Ishikawa (cell line): ENCODE measurements around the gene GCDH.

Experiments used
- CEBPB ChIP-seq: IDR thresholded peaks from 2 replicates; pipeline ENCODE4 v1.6.1; 2012
- EGR1 ChIP-seq: IDR thresholded peaks from 2 replicates; pipeline ENCODE4 v1.6.1; 2012
- EP300 ChIP-seq: IDR thresholded peaks from 2 replicates; pipeline ENCODE4 v1.6.1; 2012; ENCODE audit warnings: borderline replicate concordance
- TAF1 ChIP-seq: IDR thresholded peaks from 2 replicates; pipeline ENCODE4 v1.6.1; 2012; ENCODE audit warnings: low read depth, mild to moderate bottlenecking
- TCF12 ChIP-seq: IDR thresholded peaks from 2 replicates; pipeline ENCODE4 v1.6.1; 2012; ENCODE audit warnings: low read depth
- TEAD4 ChIP-seq: IDR thresholded peaks from 2 replicates; pipeline ENCODE4 v1.6.1; 2012
- YY1 ChIP-seq: IDR thresholded peaks from 2 replicates; pipeline ENCODE4 v1.6.1; 2012; ENCODE audit warnings: low read depth
- ZBTB7A ChIP-seq: IDR thresholded peaks from 2 replicates; pipeline ENCODE4 v1.6.1; 2012; ENCODE audit warnings: low read depth

- TF ChIP-seq TAF1 = no peak
- TF ChIP-seq YY1 = no peak
- TF ChIP-seq EGR1 = no peak
- no peak for TF ChIP-seq CEBPB
- TF ChIP-seq TCF12 = no peak
- TF ChIP-seq ZBTB7A = no peak
- TF ChIP-seq EP300 = no peak
- TF ChIP-seq TEAD4 = no peak
Observed at GRCh38 chr19:12864143-12864542, 26.8 kb upstream of the GCDH start.
